GM20431 (cell line): ENCODE data around the gene ROR1.

ENCODE experiments used
- in situ Hi-C: fragments of 300-500 bp; cut with MseI, MboI; formaldehyde crosslinking; loops from one replicate; pipeline ENCODE4 v1.15.0; 2020; ENCODE audit warnings: low sequenced_read_pairs; ENCODE audit not compliant: unreplicated experiment

The ROR1 gene

DNA sequence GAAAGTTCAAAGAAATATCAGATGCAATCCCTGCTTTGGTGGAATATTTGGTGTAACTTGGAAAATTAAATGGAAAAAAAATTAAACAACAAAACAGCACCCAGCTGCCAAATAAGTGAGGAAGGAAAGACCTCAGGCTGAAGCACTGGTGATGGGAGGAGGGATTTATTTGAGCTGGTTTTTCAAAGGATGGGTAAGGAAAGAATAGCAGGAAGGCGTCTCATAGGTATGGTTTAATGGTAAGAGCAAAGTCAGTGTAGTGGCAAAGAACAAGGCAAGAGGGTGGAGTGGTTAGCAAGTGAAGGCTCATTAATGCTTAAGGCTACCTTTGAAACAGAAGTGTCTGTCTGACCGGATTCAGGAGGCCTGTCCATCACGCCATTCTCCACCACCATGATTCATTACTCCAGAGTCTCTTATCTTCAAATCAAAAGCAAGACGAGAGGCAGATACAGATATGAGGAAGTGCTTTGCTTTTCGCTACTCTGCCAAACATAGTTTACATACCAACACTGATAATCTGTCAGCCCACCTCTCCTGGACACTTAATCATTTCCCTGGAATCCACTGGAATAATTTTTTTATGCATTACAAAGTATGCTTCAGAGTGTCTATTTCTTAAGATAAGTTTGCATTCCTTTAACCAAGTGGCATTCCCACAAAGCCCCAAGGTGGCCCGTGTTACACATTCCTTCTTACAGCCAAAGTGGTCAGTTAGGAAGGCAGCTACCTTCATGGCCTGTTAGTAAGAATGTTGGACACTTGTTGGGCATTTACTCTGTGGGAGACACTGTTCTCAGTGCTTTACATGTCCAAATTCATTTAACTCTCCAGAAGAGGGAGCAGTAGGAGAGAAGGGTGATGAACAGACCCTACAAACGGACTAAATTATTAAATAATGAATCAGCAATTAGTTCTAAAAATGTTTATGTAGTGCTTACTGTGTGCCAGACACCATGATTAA, 146.6 kb downstream of the ROR1 start:
- in situ Hi-C loops, result no loop called here

DNA sequence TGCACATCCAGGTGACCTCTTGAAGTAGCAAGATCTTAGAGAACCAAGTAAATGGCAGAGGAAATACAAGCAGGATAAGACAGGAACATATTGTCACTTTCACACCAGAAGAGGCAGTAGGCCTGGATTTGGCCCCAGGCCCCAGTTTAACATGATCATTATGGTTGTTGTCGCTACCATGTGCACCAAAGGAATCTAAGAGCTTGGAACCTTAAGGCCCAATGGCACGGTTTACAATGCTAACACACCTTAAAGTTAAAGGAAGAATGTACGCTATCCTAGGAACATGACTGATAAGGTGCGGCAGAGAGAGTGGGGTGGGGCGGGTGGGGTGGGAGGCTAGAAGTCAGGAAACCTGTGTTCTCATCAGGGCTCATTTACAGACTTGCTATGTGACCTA, 147.5 kb downstream of the ROR1 start:
- in situ Hi-C loops, result no loop called here

DNA sequence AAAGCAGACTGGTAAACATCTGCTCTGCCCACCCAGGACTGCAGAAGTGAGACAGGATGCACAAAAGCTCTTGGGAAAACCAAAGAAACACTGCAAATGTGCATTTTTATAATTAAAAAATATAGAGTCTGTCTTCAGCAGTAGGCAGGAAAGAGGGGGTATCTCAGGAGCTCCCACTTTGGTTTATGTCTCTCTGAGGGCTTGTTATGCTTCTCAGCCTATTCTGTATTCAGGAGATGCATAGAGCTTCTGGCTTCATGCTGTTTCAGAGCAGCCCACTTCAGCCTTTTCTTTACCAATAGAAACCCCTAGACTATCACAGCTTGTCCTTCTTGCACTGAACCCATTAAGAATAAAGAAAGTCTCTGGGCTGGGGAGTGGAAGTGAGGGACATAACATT, 148.0 kb downstream of the ROR1 start:
- in situ Hi-C loops, result no loop called here

DNA sequence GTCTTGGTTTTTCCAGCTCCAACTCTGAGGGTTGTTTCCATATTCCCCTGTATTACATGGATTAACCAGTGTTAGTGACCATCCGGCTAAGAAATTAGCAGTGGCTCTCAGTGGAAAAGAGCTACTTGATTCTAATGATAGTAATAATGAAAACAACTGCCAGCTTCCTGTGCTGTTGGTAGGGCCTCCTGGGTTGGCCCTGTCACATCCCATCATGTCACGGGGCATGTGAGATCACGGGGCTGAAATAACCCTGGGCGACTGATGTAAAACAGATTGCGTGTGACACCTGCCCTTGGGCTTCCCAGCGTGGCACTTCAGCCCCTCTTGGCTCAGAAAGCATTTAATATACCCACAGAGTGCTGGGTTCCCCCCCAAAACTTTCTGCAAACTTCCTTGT, 149.0 kb downstream of the ROR1 start:
- in situ Hi-C loops, result no loop called here

DNA sequence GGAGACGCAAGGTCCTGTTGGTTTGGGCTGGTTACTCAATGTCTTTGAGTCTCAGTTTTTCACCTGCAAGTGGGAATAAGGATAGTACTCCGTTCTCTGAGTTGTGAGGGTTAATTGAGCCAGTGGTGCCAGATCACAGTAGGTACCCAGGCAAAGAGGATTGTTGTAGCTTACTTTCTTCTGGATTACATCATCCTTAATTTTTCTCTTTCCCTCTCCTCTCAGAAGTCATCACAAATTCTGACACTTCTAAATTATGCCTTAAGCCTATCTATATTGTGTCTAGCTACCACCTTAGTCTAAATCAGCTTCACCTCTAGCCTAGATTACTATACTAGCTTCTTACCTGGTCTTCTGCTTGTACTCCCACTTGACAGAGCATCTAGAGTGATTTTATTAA, 149.5 kb downstream of the ROR1 start:
- in situ Hi-C loops, result no loop called here

DNA sequence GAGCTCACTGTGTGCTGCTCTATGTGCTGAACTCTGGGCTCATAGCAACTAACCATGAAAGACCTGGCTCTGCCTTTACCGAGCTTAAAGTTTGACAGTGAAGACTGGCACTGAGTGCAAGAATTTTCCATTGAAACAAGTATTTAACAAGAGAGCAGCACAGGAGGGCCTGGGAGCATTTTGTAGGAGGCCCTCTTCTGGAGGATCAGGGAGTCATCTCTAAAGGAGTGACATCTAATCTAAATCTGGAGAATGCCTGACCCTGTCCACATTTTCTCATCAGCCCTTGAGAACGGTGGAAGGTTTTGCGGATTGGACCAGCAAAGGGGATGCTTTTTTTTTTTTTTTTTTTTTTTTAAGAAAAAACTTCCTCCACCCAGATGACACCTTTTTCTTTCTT, 150.8 kb downstream of the ROR1 start:
- in situ Hi-C loops, result no loop called here

DNA sequence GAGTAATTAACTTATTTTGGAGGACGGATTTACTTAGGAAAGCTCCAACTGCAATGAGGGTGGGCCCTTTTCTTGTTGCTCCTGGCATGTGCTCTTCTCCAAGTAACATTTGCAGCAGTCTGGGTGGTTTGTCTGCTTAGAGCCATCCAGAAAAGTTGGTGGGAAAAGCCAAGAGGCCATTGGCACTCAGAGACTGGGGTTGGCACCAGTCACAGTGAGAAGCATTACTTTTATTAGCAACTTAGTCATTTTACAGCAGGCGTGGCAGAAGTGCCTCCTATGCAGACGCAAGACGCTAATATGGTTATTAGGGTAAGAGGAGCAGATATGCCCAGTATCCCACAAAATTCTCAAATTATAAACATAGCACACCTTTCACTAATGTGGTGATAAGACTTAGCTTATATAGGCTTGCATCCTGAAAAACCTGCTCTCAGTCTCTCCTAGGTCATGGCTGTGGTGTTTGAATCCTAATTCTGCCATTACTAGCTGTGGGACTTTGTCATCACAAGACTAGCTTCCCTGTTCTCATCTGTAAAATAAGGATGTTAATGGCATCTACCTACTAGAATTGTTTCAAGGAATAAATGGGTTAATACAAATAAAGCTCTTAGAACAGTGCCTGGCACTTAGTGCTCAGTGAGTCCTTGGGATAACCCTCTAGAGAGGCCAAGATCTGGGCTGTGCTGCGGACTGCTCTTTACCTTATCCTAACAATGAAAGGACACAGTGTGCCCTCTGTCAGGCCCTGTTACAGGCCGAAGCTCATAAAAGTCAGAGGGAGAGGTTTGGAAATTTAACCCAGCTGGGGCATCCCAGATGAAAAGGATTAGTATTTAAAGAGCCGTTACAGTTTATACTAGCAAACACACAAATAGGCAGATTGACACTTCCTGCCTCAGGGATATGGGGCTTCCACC, 154.6 kb downstream of the ROR1 start:
- in situ Hi-C loops, result no loop called here

DNA sequence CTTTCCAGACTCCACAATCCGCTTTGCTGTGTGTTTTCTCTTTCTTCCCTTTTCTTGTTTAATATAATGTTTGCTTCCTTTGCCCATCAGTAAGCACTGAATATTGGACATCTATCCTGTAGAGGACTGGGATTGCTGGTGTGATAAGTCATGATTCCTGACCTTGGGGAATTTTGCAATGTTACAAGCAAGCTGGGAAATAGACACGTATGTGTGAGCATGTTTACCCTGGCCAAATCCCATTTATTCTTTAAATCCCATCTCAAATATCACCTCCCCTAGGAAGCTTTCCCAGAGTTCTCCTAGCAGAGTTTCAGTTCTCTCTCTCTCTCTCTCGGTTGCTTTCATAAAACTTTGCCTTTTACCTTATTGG, 155.3 kb downstream of the ROR1 start:
- in situ Hi-C loops, result no loop called here

DNA sequence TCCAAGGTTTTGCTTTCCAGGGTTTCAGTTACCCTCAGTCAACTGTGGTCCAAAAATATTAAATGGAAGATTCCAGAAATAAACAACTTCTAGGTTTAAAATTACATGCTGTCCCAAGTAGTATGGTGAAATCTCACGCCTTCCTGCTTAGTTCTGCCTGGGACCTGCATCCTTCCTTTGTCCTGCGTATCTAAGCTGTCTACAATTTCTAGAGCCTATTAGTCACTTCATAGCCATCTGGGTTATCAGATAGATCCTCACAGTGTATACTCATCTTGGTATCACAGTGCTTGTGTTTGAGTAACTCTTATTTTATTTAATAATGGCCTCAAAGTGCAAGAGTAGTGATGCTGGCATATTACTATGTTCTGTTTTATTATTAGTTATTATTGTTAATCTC, 157.7 kb downstream of the ROR1 start:
- in situ Hi-C loops, result no loop called here

DNA sequence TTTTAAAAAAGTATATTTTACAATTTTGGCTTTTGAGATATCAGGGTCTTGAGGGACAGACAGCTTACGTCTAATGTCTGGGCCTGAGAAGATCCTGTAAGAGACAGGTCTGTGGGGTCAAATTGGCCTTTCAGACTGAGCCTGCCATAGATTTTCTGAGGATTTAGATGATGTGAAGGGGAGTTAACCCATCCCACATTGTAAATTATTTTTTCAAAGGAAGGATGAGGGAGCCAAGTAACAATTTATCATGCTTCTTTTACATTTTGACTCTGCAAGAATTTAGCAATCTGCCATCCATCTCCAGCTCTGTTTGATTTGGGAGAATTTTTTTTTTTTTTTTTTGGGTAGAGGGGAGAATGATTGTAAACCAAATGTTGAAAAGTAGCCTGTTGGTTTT, 160.9 kb downstream of the ROR1 start:
- in situ Hi-C loops, result no loop called here

DNA sequence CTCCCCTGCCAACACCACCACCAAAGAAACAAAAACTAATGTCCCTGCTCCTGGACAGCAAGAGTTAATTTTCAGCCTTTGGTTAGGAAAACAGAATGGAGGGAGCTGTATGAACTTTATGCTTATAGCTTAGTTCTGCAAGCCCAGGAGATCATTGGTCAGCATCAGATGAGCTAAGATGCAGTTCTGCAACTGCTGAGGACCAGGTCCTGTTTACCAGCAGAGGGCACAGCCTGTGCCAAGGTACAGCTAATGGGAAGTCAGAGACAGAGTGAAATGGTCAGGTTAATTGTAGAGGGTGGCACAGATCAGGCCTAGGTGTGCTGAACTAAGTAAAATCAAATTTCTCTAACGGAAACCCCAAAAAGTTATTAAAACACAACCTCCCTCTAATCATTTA, 161.3 kb downstream of the ROR1 start:
- in situ Hi-C loops, result no loop called here

DNA sequence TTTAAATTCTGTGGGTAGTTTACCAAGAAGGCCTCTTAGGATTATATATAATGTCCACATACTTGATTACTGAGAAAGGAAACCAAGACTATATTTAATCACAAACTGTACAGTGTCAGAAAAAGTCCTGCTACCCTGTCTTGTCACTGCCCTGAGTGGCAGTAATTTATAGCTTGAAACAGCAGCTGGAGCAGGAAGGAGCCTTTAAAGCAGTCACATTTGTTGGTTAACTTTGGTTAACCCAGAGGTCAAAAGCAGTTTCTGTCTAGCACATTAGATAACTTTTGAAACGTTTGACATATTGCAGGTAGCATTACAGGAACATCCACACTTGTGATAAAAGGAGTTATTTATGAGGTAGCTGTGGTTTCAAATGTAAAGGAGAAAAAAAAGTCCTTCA, 161.7 kb downstream of the ROR1 start:
- in situ Hi-C loops, result no loop called here

DNA sequence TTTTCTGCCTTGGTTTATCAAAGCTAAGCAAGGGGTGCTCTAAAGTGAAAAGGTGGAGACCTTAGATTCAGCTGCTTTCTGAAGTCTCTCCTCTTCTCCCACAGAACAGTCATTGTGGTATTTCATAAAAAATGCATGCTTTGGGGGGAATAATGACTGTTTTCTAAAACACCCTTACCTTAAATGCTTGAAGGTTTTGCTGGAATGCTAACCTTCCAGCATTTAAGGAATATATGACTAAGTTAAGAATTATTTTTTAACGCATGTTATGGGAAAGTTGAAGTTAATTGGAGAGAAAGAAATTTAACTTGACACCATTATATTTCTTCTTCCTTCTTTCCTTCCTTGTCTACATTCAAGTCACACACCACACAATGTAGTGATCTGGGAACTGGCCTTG, 162.5 kb downstream of the ROR1 start:
- in situ Hi-C loops, result no loop called here

DNA sequence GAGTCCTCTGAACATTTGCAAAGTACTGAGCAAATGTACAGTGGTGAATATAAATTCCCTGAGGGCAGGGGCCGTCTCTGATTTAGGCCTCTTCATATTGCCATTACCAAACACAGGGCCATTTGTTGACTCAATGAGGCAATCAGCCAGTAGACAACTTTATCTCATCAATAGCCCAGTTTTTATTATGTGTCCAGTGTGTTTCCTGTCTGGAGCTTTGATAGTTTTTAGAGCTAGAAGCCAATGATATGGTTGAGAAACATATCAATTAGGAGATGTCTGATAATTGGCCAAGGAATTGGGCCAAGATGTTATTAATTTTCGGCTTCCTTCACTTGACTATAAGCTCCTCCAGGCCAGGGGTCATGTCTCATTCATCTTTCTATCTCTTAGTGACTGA, 163.0 kb downstream of the ROR1 start:
- in situ Hi-C loops, result no loop called here

DNA sequence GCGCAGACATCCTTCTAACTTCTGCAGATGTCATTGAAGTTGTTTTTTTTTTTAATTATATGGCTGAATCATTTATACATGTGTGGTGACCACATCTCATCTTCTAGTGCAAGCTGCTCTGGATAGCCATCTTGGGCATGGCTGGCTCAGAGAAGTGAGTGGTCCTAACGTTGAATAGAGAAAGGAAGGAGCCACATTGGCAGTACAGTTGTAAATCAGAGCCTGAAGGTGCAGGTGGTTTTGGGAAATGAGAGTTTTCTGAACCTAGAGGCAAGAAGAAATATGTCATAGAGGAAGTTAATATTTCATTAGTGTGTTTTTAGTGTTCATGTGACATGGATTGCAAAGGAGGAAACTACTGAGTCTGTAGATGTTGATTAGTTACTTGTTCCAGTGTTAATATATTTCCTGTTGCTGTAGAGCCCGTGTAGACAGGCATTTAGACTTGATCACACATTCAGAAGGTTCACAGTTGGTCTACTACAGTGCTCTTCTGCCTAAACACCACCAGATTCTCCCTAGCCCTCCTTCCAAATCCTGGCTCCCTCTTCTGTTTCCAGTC, 163.7 kb downstream of the ROR1 start:
- in situ Hi-C loops, result no loop called here

DNA sequence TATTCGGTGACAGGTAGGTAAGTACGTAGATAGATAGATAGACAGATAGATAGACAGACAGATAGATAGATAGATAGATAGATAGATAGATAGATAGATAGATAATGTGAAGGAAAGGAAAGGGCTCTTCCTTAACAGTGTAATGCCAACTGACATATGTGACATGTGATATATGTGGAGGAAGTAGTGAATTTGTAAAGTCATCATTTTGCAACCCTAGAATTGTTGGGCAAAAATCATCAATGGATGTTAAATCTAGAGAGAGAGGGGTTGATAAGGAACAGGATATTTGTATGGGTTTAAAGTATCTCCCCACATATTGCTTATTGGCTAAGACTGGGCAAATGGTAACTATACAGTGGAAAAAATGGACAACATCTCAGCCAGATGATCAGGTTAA, 166.6 kb downstream of the ROR1 start:
- in situ Hi-C loops, result no loop called here

DNA sequence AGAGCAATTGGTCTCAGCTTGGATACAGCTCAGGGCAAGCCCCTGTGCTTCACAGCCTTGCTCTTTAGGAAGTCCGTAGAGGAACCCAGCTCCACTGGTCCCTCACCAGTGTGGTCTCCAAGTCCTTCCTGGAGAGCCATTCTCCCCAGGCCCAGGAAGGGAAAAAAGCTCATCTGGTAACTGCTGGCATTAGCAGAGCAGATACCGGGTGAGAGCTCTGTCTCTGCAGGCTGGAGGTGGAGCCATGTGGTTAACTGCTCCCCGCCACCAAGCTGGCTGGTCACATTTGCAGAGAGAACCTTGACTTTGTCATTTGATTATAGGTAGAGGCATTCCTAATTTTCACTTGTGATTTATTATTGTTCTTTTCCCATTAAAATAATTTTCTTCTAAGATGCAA, 169.6 kb downstream of the ROR1 start:
- in situ Hi-C loops, result no loop called here

DNA sequence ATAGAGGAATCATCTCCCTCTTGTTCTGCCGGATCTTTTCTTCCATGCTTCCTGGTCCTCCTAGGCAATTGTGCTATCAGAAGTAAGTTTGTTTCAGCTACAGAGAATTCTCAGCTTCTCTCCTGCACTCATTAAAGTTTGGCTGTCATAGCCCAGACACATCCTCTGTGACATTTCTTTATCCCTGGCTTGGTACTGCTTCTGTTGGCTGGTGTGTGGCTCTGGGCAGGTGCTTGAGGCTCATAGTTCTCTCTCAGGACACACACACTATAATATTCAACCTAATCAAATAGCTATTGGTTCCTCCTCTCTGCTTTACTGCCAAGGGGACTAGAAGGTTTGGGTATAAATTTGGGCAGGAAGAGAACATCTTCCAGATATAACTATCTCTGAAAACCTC, 172.1 kb downstream of the ROR1 start:
- in situ Hi-C loops, result no loop called here

DNA sequence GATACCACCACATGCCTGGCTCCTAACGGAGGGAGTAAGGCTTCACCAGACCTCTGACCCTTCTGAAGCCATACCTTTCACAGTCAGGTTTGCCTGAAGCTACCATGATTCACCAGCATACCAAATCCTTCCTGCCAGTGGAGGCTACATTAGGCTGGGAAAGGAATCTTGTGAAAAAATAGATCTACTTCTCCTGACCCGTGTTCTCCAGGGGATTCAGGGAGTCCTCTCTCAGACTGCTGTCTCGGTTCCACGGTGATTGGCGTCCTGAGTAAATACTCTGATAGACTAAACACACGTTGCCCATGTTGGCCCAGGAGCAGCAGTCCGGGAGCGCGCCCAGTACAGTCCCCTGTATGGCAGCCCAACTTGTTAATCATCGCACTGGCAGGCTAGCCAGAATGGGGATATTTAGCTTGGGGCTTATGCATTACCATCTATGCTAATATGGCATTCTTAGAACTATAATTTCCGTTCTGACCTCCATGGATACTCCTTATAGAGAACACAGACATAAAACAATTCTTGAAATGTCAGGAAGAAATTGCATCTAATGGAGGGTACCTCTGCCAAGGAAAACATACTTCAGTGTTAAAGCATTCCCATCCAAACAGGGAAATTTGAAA, 173.2 kb downstream of the ROR1 start:
- in situ Hi-C loops, result no loop called here

DNA sequence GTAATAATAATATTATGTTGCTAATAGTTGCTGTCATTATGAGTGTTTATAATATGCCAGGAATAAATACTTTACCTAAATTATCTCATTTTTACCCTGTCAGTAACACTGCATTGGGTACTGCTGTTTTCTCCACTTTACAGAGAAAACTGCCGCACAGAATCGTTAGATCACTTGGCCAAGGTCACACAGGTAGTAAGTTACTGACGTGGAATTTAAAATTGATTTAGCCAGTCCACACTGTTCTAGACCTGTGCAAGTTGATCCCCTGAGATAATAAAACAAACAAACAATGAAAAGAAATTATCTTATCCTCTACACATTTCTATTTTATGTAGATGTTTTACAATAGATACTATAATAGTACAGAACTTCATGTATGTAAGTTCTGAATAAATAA, 174.1 kb downstream of the ROR1 start:
- in situ Hi-C loops, result no loop called here
